ENCODE results near the gene BMP5.

The BMP5 gene

DNA sequence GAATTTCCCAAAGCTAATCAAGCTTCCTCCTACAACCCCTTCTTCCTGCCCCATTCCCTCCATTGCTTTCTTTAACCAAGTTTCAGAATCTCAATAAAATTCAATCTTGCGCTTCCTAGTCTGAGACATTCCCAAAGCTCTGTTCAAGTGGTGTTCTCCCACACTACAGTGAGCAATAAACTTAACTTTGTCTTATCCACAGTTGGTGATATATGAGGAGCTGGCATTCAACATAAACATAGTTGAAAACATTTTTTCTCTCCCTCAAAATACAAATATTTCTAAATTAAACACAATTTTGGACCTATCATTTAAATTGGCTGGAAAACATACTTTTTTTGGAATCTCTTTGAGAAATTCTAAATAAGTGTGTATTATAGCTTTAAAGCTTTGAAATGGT lies 166.7 kb downstream of the BMP5 start:
- no peak for DNase-seq (ENCODE audit: low spot score)

DNA sequence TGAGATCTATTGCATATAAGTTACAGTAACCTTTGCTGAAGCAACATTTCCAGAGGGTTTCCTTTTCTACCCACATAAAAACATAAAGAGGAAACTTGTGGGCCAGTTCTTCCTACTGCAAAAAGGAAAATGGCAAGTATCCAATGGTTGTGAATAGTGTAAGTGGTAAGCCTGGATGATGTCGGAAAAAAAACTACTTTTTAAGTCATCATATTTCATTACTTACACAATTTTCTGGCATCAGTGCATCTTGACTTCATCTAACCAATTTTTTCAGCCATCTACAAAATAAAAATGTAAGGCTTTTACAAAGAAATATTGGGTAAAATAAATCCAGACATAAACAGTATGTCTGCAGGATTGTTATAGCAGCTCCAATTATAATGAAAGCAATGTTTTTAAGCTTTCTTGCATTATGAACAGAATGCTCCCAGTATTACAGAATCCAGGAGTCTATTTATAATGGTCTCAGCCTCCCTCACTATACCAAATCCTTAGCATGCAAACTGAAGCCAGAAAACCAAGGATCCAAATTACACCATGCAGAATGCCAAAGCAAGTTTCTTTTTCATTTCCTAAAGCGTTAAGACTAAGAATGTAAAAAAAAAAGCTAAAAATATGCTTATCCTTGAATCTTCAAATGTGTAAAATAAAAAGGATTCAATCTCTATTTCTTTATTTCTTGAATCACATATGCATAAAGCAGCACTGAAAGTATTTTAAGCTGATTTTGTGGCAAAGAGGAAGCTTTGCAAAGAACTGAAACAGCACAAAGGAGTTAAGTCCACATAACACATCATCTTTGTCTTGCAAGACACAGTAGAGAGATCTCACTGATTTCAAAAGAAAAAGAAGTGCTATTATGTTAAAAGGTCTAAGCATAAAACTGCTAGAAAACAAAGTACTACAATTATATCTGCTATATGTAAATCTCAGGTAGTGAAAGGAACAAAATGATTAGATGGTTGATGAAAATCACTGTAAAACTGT lies 169.6 kb downstream of the BMP5 start:
- DNase-seq (ENCODE audit: low spot score) = no peak

GRCh38 chr6:55704421-55704820 lies 171.0 kb downstream of the BMP5 start:
- no peak for DNase-seq (ENCODE audit: low spot score)
